Ovary (tissue), 9 donors: ENCODE measurements around the gene ZFAND2A. TPM values are rescaled to one million over a fixed set of nuclear protein-coding genes. Genes with fewer than 3 reads are reported as not detected.
A peak's percentile ranks its signal among the peaks of the same experiment; 100 is the strongest.

ENCODE experiments used
- DNase-seq, 5 donors: peaks; one replicate each; pipeline ENCODE4 v3.0.0-alpha.2; 2019 to 2020
- H3K27ac ChIP-seq, 2 donors: fragments of 200-600 bp; one replicate each; pipeline versions ENCODE4 v1.5.1 to v1.8.0; 2019 to 2022
- H3K27me3 ChIP-seq: fragments of 200-600 bp; one replicate; pipeline ENCODE4 v1.8.0; 2022
- H3K36me3 ChIP-seq: fragments of 200-600 bp; sonication (generic); one replicate; pipeline ENCODE4 v1.5.1; 2019
- H3K4me1 ChIP-seq: one replicate; pipeline ENCODE4 v1.8.1; 2013; ENCODE audit warnings: mild to moderate bottlenecking, moderate library complexity; ENCODE audit not compliant: insufficient read depth
- H3K4me3 ChIP-seq: fragments of 200-600 bp; sonication (generic); one replicate; pipeline ENCODE4 v1.5.1; 2017
- H3K9me3 ChIP-seq, 2 donors: fragments of 200-600 bp in 1 of 2; sonication (generic) in 1 of 2; one replicate each; pipeline versions ENCODE4 v1.5.1 to v1.8.1; 2013 to 2019; ENCODE audit warnings: mild to moderate bottlenecking in 1 of 2, moderate library complexity in 1 of 2
- CTCF ChIP-seq, 3 donors: fragments of 450-650 bp in 2 of 3; fragments of 200-600 bp in 1 of 3; IDR thresholded peaks; one replicate each; pipeline versions ENCODE4 v1.5.1 to v1.8.0; 2016 to 2022; ENCODE audit warnings: antibody characterized with exemption in 3 of 3, mild to moderate bottlenecking in 1 of 3
- EP300 ChIP-seq: sonication (generic); formaldehyde crosslinking; IDR thresholded peaks from one replicate; pipeline ENCODE4 v1.6.1; 2017; ENCODE audit warnings: antibody characterized with exemption
- POLR2A ChIP-seq: fragments of 450-650 bp; IDR thresholded peaks from one replicate; pipeline ENCODE4 v1.6.1; 2017; ENCODE audit warnings: antibody characterized with exemption, mild to moderate bottlenecking, moderate library complexity
- WGBS, 3 donors: extraction: QIAGEN DNeasy Blood & Tissue Kit in 1 of 3; methylation state at CpG; one replicate each; pipeline versions ENCODE4 v1.1.5 to v1.1.7; 2013 to 2017; 5-methylcytosine and 5-hydroxymethylcytosine counted together
- intact Hi-C, 4 donors: fragments of 100-400 bp; cut with DNase I; formaldehyde crosslinking; loops; one replicate each; pipeline versions ENCODE4 v1.11.0 to v1.15.1; 2022 to 2023
- polyA plus RNA-seq, 2 donors: library from polyadenylated mRNA; stranded (reverse); fragments of 200-250 nt in 1 of 2; fragments of 350-450 nt in 1 of 2; fragmentation: Illumina TruSeq in 1 of 2; extraction: RNeasy Lipid Tissue Mini Kit (QIAGEN cat#74804) in 1 of 2; gene quantifications; one replicate each; pipeline ENCODE4 v1.2.3, GENCODE V29; 2013 to 2014
- total RNA-seq, 7 donors: library from RNA; depleted of rRNA in 2 of 7; stranded (reverse); fragments of >200 nt in 2 of 7; fragmentation: NEBNext Ultra II Directional in 3 of 7; extraction: Animal tissue kit (Norgen Biotek cat#: 25700) in 3 of 7; gene quantifications; one replicate each; pipeline versions ENCODE4 v1.1.0 to v1.2.4, GENCODE V29; 2016 to 2023
- donor health status: DM: no; HTN: no; CAD: no; lungs with moderate emphysema.
- donor health status: DM: no; HTN: no; CAD: no.
- donor health status: Bipolar disorder and iron deficiency.
- donor health status: DM: yes; HTN: yes; CAD: no.
- donor health status: DM: no; HTN: no; CAD: no.
- donor health status: DM: yes; HTN: yes; CAD: no.

ZFAND2A gene
- total and polyA plus RNA-seq, 9 donors: 8.1 to 34.9 (median 18.2) TPM

GRCh38 chr7:1175967-1176851 is 16.2 kb upstream of the ZFAND2A start:
- no peak for TF ChIP-seq POLR2A
- no peak for TF ChIP-seq EP300
- TF ChIP-seq CTCF (IDR thresholded peaks at IDR 0.05): peak; percentile 64 to 82 (median 80)

DNA sequence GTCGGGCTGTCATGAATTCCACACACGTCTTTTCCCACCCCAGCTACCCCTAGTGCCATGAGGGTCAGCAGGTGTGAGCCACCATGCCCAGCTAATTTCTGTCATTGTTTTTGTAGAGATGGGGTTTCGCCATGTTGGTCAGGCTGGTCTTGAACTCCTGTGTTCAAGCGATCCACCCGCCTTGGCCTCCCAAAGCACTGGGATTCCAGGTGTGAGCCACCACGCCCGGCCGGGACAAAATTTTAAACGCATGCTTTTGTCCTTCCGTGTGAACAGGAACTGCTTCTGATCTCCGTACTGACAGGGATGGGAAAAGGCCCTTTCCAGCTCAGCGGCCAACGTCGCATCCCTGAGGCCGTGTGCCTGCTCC is 15.6 kb upstream of the ZFAND2A start:
- no peak overlapping the region for H3K4me3 ChIP-seq
- no peaks in the 10 kb centered on the region for H3K27me3 ChIP-seq
- intact Hi-C loops: loop anchor here (5.0 to 10.0 kb wide), 5 partner anchors 88 to 183 kb away; partner anchors contain the start of gene GPER1 (in 3 of the 4)
- no peaks in the 10 kb centered on the region for H3K9me3 ChIP-seq
- no peaks in the 10 kb centered on the region for H3K36me3 ChIP-seq
- DNase-seq: no peak
- peaks cover 2% of the 10 kb centered on the region for H3K4me1 ChIP-seq
- no peak overlapping the region for H3K27ac ChIP-seq
- no peak for TF ChIP-seq CTCF (IDR thresholded peaks at IDR 0.05)
- TF ChIP-seq POLR2A: no peak
- no peak for TF ChIP-seq EP300
- WGBS, 3 donors: 80 to 86% (median 82%) methylated on average over 15 of the region's 15 CpGs

More at GRCh38 chr7:1175967-1176851, 16.2 kb upstream of the ZFAND2A start:
- H3K27me3 ChIP-seq: no peaks in the 10 kb centered on the region
- H3K4me1 ChIP-seq: peaks cover 2% of the 10 kb centered on the region
- DNase-seq: peak; percentile 77 to 92 (median 86)
- no peak overlapping the region for H3K27ac ChIP-seq
- 15 to 21% (median 20%) methylated on average over 42 to 44 of the region's 44 CpGs for WGBS, 3 donors
- H3K9me3 ChIP-seq: no peaks in the 10 kb centered on the region
- intact Hi-C loops: loop anchor here (2.0 to 10.0 kb wide), 6 partner anchors 43 to 184 kb away; partner anchors contain the start of gene GPER1 (in 3 of the 4)
- H3K36me3 ChIP-seq: no peaks in the 10 kb centered on the region
- H3K4me3 ChIP-seq: no peak overlapping the region

- WGBS, 3 donors: 93 to 96% (median 95%) methylated on average over 29 of the region's 29 CpGs
- H3K27me3 ChIP-seq: no peaks in the 10 kb centered on the region
- intact Hi-C loops: loop anchor here (5.0 to 10.0 kb wide), 6 partner anchors 83 to 183 kb away; partner anchors contain the start of gene GPER1 (in 3 of the 4)
- no peak for TF ChIP-seq POLR2A
- TF ChIP-seq CTCF (IDR thresholded peaks at IDR 0.05): no peak
- TF ChIP-seq EP300: no peak
- no peaks in the 10 kb centered on the region for H3K36me3 ChIP-seq
- no peak overlapping the region for H3K4me3 ChIP-seq
- peaks cover 2% of the 10 kb centered on the region for H3K4me1 ChIP-seq
- no peak for DNase-seq
- no peaks in the 10 kb centered on the region for H3K9me3 ChIP-seq
- H3K27ac ChIP-seq: no peak overlapping the region
Measured at GRCh38 chr7:1174881-1175596, 15.0 kb upstream of the ZFAND2A start.

GRCh38 chr7:1174002-1174401 is 14.0 kb upstream of the ZFAND2A start:
- no peaks in the 10 kb centered on the region for H3K9me3 ChIP-seq
- H3K27ac ChIP-seq: no peak overlapping the region
- H3K4me3 ChIP-seq: no peak overlapping the region
- peaks cover 2% of the 10 kb centered on the region for H3K4me1 ChIP-seq
- no peak for TF ChIP-seq POLR2A
- no peak for TF ChIP-seq CTCF (IDR thresholded peaks at IDR 0.05)
- no peak for TF ChIP-seq EP300
- no peaks in the 10 kb centered on the region for H3K27me3 ChIP-seq
- intact Hi-C loops: loop anchor here (5.0 to 10.0 kb wide), 3 partner anchors 82 to 179 kb away; partner anchors contain the start of gene GPER1 (in 2 of the 4)
- no peak for DNase-seq
- 81 to 86% (median 83%) methylated on average over 11 of the region's 11 CpGs for WGBS, 3 donors
- H3K36me3 ChIP-seq: no peaks in the 10 kb centered on the region
